Measurements from ENCODE around the gene ADARB1.
"Not testable (repeated sequence)": the region's sequence is repeated elsewhere in the genome, so short reads cannot be mapped to it uniquely, and the experiment has no call there.

ADARB1 gene

GRCh38 chr21:45141507-45141906, 67.1 kb downstream of the ADARB1 start:
- ChIA-PET POLR2A (no interaction called here), CTCF (interaction anchor here (1.0 to 9.4 kb wide), 27 partner anchors 10 to 739 kb away, joined by 3 to 313 read pairs (median 8); no protein-coding TSS in a partner anchor)
- TF ChIP-seq CTCF (IDR thresholded peaks at IDR 0.05; ENCODE audit: control extremely low read depth, extremely low read depth, low read depth, missing control alignments), result no peak
- DNase-seq (ENCODE audit: extremely low spot score), result no peak

- POLR2A ChIA-PET, result no interaction called here
- CTCF ChIA-PET, result interaction anchor here (2.0 to 9.4 kb wide), 6 partner anchors 9 to 676 kb away, joined by 5 to 313 read pairs (median 101); no protein-coding TSS in a partner anchor
- no peak for DNase-seq (ENCODE audit: extremely low spot score)
- no peak for TF ChIP-seq CTCF (IDR thresholded peaks at IDR 0.05; ENCODE audit: control extremely low read depth, extremely low read depth, low read depth, missing control alignments)
These were observed 68.3 kb downstream of the ADARB1 start for GRCh38 chr21:45142469-45143308.

GRCh38 chr21:45143855-45144254, 69.5 kb downstream of the ADARB1 start:
- no peak for DNase-seq (ENCODE audit: extremely low spot score)
- CTCF ChIA-PET, result interaction anchor here (1.2 to 9.4 kb wide), 3 partner anchors 15 to 296 kb away, joined by 3 to 313 read pairs (median 216); no protein-coding TSS in a partner anchor
- TF ChIP-seq CTCF (IDR thresholded peaks at IDR 0.05; ENCODE audit: control extremely low read depth, extremely low read depth, low read depth, missing control alignments), result no peak
- POLR2A ChIA-PET, result no interaction called here

- ChIA-PET POLR2A (no interaction called here), CTCF (interaction anchor here (1.0 to 1.2 kb wide), 2 partner anchors 8 to 295 kb away, joined by 3 to 4 read pairs; no protein-coding TSS in a partner anchor)
- no peak for TF ChIP-seq CTCF (IDR thresholded peaks at IDR 0.05; ENCODE audit: control extremely low read depth, extremely low read depth, low read depth, missing control alignments)
- DNase-seq (ENCODE audit: extremely low spot score), result no peak
These were observed 70.8 kb downstream of the ADARB1 start for GRCh38 chr21:45145146-45145545.

GRCh38 chr21:45145846-45146245, 71.5 kb downstream of the ADARB1 start:
- DNase-seq (ENCODE audit: extremely low spot score); POLR2A ChIA-PET: not testable (repeated sequence)
- CTCF ChIA-PET, result interaction anchor here (1.0 kb wide), 1 partner anchor 9 kb away, joined by 4 read pairs; no protein-coding TSS in a partner anchor

GRCh38 chr21:45146306-45146705, 71.9 kb downstream of the ADARB1 start:
- no peak for DNase-seq (ENCODE audit: extremely low spot score)
- ChIA-PET CTCF (interaction anchor here (4.7 kb wide), 1 partner anchor 9 kb away, joined by 46 read pairs; no protein-coding TSS in a partner anchor), POLR2A (no interaction called here)
- TF ChIP-seq CTCF (IDR thresholded peaks at IDR 0.05; ENCODE audit: control extremely low read depth, extremely low read depth, low read depth, missing control alignments), result no peak

- DNase-seq (ENCODE audit: extremely low spot score), result no peak
- ChIA-PET POLR2A (no interaction called here), CTCF (interaction anchor here (4.7 kb wide), 1 partner anchor 9 kb away, joined by 46 read pairs; no protein-coding TSS in a partner anchor)
- no peak for TF ChIP-seq CTCF (IDR thresholded peaks at IDR 0.05; ENCODE audit: control extremely low read depth, extremely low read depth, low read depth, missing control alignments)
These were observed 72.4 kb downstream of the ADARB1 start for GRCh38 chr21:45146801-45147200.

All from GM10248 (cell line).